Measurements from ENCODE around the gene UCHL1.

- TF ChIP-seq CTCF (IDR thresholded peaks at IDR 0.05) (no peak), ZFX (IDR thresholded peaks at IDR 0.05; ENCODE audit: borderline replicate concordance) (no peak)
These were observed 38.0 kb upstream of the UCHL1 start for GRCh38 chr4:41218703-41219102.

Data from 22Rv1 (cell line).